Measurements from ENCODE around the gene ZNF584.
A peak's percentile ranks its signal among the peaks of the same experiment; 100 is the strongest.

ZNF584 gene

GRCh38 chr19:58364146-58364545 lies 44.3 kb upstream of the ZNF584 start:
- Histone ChIP-seq H3K4me1 (ENCODE audit: control insufficient read depth, low read length) (peaks cover 15% of the 10 kb centered on the region), H4K20me1 (ENCODE audit: control insufficient read depth, insufficient read depth, low read depth, low read length) (no peaks in the 10 kb centered on the region), H3F3A (ENCODE audit: control insufficient read depth, insufficient read depth) (peaks cover 6% of the 10 kb centered on the region; the same call in 1 of the 2 replicates), H3K27me3 (ENCODE audit: control insufficient read depth, low read length) (no peaks in the 10 kb centered on the region), H3K4me3 (ENCODE audit: low read length) (no peak overlapping the region), H3K4me2 (ENCODE audit: low read length) (no peak overlapping the region), H3K9me2 (replicated peaks; ENCODE audit: control insufficient read depth, low read length) (no peaks in the 10 kb centered on the region), H3K9me3 (ENCODE audit: control insufficient read depth, insufficient read depth, low read length) (no peaks in the 10 kb centered on the region), H3K36me3 (ENCODE audit: control insufficient read depth, low read length) (peaks cover 3% of the 10 kb centered on the region; the same call in 1 of the 2 replicates), H3K79me2 (ENCODE audit: control insufficient read depth, low read length) (peaks cover 10% of the 10 kb centered on the region), H3K27ac (ENCODE audit: low read depth, low read length) (no peak overlapping the region)
- TF ChIP-seq EZH2phosphoT487 (IDR thresholded peaks at IDR 0.05; ENCODE audit: borderline replicate concordance, low read length): no peak
- no peak for TF ChIP-seq CTCF (IDR thresholded peaks at IDR 0.05; ENCODE audit: low read depth, low read length, poor library complexity, severe bottlenecking)

GRCh38 chr19:58366585-58367430 lies 41.6 kb upstream of the ZNF584 start:
- Histone ChIP-seq H3K4me3 (ENCODE audit: low read length) (no peak overlapping the region), H3K79me2 (ENCODE audit: control insufficient read depth, low read length) (peaks cover 4% of the 10 kb centered on the region)

GRCh38 chr19:58367698-58368454 lies 40.6 kb upstream of the ZNF584 start:
- no peak for TF ChIP-seq EZH2phosphoT487 (IDR thresholded peaks at IDR 0.05; ENCODE audit: borderline replicate concordance, low read length)
- TF ChIP-seq CTCF (IDR thresholded peaks at IDR 0.05; ENCODE audit: low read depth, low read length, poor library complexity, severe bottlenecking): no peak
- Histone ChIP-seq H3K36me3 (ENCODE audit: control insufficient read depth, low read length) (no peaks in the 10 kb centered on the region), H3K4me3 (ENCODE audit: low read length) (no peak overlapping the region), H3F3A (ENCODE audit: control insufficient read depth, insufficient read depth) (0 out of 2 replicates have a peak, but pooled peaks cover 2% of the 10 kb centered on the region), H3K79me2 (ENCODE audit: control insufficient read depth, low read length) (no peaks in the 10 kb centered on the region), H3K27me3 (ENCODE audit: control insufficient read depth, low read length) (no peaks in the 10 kb centered on the region), H3K4me2 (ENCODE audit: low read length) (no peak overlapping the region), H3K9me3 (ENCODE audit: control insufficient read depth, insufficient read depth, low read length) (no peaks in the 10 kb centered on the region), H3K4me1 (ENCODE audit: control insufficient read depth, low read length) (peaks cover 4% of the 10 kb centered on the region; the same call in 1 of the 2 replicates), H3K27ac (ENCODE audit: low read depth, low read length) (no peak overlapping the region), H4K20me1 (ENCODE audit: control insufficient read depth, insufficient read depth, low read depth, low read length) (no peaks in the 10 kb centered on the region), H3K9me2 (replicated peaks; ENCODE audit: control insufficient read depth, low read length) (no peaks in the 10 kb centered on the region)

More at GRCh38 chr19:58366585-58367430, 41.6 kb upstream of the ZNF584 start:
- Histone ChIP-seq H3K4me2 (ENCODE audit: low read length) (no peak overlapping the region), H3K36me3 (ENCODE audit: control insufficient read depth, low read length) (peaks cover 3% of the 10 kb centered on the region; the same call in 1 of the 2 replicates), H3K4me1 (ENCODE audit: control insufficient read depth, low read length) (peaks cover 7% of the 10 kb centered on the region), H3K27me3 (ENCODE audit: control insufficient read depth, low read length) (no peaks in the 10 kb centered on the region), H3K9me3 (ENCODE audit: control insufficient read depth, insufficient read depth, low read length) (no peaks in the 10 kb centered on the region), H3K9me2 (replicated peaks; ENCODE audit: control insufficient read depth, low read length) (no peaks in the 10 kb centered on the region), H3K27ac (ENCODE audit: low read depth, low read length) (no peak overlapping the region), H4K20me1 (ENCODE audit: control insufficient read depth, insufficient read depth, low read depth, low read length) (no peaks in the 10 kb centered on the region), H3F3A (ENCODE audit: control insufficient read depth, insufficient read depth) (0 out of 2 replicates have a peak, but pooled peaks cover 2% of the 10 kb centered on the region)
- TF ChIP-seq CTCF (IDR thresholded peaks at IDR 0.05; ENCODE audit: low read depth, low read length, poor library complexity, severe bottlenecking) (peak; percentile 39), EZH2phosphoT487 (IDR thresholded peaks at IDR 0.05; ENCODE audit: borderline replicate concordance, low read length) (no peak)
